Measurements from ENCODE around the gene PLCD3. TPM values are rescaled to one million over a fixed set of nuclear protein-coding genes. Genes with fewer than 3 reads are reported as not detected.

PLCD3 gene
- polyA plus RNA-seq, 1 of the 3 experiments (the other 2 are of a cell fraction) = 59.7 TPM

- Histone ChIP-seq H3K4me1 (ENCODE audit: control insufficient read depth in 1 of 2, insufficient read depth in 2 of 2, low read depth in 1 of 2, low read length in 1 of 2) (peaks cover 0 to 3% of the 10 kb centered on the region in 2 experiments; a peak in 2 of 4 replicates), H2AFZ (ENCODE audit: low read depth) (no peak overlapping the region), H3K27me3 (ENCODE audit: insufficient read depth) (no peaks in the 10 kb centered on the region), H3K4me3 (ENCODE audit: low read depth in 2 of 2, low read length in 1 of 2) (no peak overlapping the region), H3K36me3 (replicated peaks in 1 of 2; ENCODE audit: control insufficient read depth in 1 of 2, insufficient read depth in 2 of 2, low read length in 1 of 2) (peaks cover 11 to 36% of the 10 kb centered on the region in 2 experiments), H3K9ac (no peak overlapping the region), H3K79me2 (ENCODE audit: insufficient read depth) (peaks cover 100% of the 10 kb centered on the region), H3K4me2 (peak overlapping the region; percentile 42; the same call in 1 of the 2 replicates), H3K27ac (ENCODE audit: low read depth in 2 of 2, low read length in 1 of 2) (peak overlapping the region in 1 of 2 experiments; percentile 29; a peak in 1 of 4 replicates), H3F3A (replicated peaks; ENCODE audit: insufficient read depth) (peaks cover 7% of the 10 kb centered on the region), H4K20me1 (ENCODE audit: insufficient read depth) (peaks cover 33% of the 10 kb centered on the region; the same call in 1 of the 2 replicates), H3K9me2 (no peaks in the 10 kb centered on the region), H3K9me3 (no peaks in the 10 kb centered on the region)
- ChIA-PET CTCF (interaction anchor here (1.1 to 3.2 kb wide), 2 partner anchors 26 to 62 kb away, joined by 4 to 18 read pairs; partner anchors contain the start of gene ACBD4), POLR2A (interaction anchor here (0.7 kb wide), 1 partner anchor 104 kb away, joined by 3 read pairs; no protein-coding TSS in a partner anchor)
- TF ChIP-seq, protein P1, sequence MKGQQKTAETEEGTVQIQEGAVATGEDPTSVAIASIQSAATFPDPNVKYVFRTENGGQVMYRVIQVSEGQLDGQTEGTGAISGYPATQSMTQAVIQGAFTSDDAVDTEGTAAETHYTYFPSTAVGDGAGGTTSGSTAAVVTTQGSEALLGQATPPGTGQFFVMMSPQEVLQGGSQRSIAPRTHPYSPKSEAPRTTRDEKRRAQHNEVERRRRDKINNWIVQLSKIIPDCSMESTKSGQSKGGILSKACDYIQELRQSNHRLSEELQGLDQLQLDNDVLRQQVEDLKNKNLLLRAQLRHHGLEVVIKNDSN (IDR thresholded peaks at IDR 0.05; ENCODE audit: borderline replicate concordance, low read depth) = no peak
- TF ChIP-seq SMC3 (IDR thresholded peaks at IDR 0.05; ENCODE audit: low read depth, low read length) = no peak
- TF ChIP-seq RFX5 (IDR thresholded peaks at IDR 0.05; ENCODE audit: low read length) = no peak
- no peak for TF ChIP-seq FOXM1 (IDR thresholded peaks at IDR 0.05; ENCODE audit: low read depth)
- TF ChIP-seq TCF12 (IDR thresholded peaks at IDR 0.05) = no peak
- TF ChIP-seq NRF1 (IDR thresholded peaks at IDR 0.05; ENCODE audit: low read depth, low read length) = no peak
- TF ChIP-seq, protein P2, sequence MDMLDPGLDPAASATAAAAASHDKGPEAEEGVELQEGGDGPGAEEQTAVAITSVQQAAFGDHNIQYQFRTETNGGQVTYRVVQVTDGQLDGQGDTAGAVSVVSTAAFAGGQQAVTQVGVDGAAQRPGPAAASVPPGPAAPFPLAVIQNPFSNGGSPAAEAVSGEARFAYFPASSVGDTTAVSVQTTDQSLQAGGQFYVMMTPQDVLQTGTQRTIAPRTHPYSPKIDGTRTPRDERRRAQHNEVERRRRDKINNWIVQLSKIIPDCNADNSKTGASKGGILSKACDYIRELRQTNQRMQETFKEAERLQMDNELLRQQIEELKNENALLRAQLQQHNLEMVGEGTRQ (IDR thresholded peaks at IDR 0.05; ENCODE audit: borderline replicate concordance, low read depth, low read length) = no peak
- TF ChIP-seq, protein P3, sequence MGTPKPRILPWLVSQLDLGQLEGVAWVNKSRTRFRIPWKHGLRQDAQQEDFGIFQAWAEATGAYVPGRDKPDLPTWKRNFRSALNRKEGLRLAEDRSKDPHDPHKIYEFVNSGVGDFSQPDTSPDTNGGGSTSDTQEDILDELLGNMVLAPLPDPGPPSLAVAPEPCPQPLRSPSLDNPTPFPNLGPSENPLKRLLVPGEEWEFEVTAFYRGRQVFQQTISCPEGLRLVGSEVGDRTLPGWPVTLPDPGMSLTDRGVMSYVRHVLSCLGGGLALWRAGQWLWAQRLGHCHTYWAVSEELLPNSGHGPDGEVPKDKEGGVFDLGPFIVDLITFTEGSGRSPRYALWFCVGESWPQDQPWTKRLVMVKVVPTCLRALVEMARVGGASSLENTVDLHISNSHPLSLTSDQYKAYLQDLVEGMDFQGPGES (IDR thresholded peaks at IDR 0.05; ENCODE audit: low read depth, low read length) = no peak
- no peak for TF ChIP-seq RAD21 (IDR thresholded peaks at IDR 0.05; ENCODE audit: low read length)
- no peak for TF ChIP-seq EP300 (IDR thresholded peaks at IDR 0.05; ENCODE audit: borderline replicate concordance in 1 of 2, low read depth in 1 of 2, low read length in 1 of 2)
- TF ChIP-seq TEAD4 (IDR thresholded peaks at IDR 0.05; ENCODE audit: borderline replicate concordance, insufficient read depth) = no peak
- TF ChIP-seq MAX (IDR thresholded peaks at IDR 0.05; ENCODE audit: low read depth) = no peak
- TF ChIP-seq RXRA (IDR thresholded peaks at IDR 0.05; ENCODE audit: borderline replicate concordance, low read depth) = no peak
- TF ChIP-seq FOSL2 (IDR thresholded peaks at IDR 0.05; ENCODE audit: borderline replicate concordance, low read depth) = no peak
- TF ChIP-seq EZH2phosphoT487 (IDR thresholded peaks at IDR 0.05; ENCODE audit: borderline replicate concordance, low read depth) = no peak
- TF ChIP-seq GABPA (IDR thresholded peaks at IDR 0.05; ENCODE audit: low read depth) = no peak
- TF ChIP-seq, protein P4, sequence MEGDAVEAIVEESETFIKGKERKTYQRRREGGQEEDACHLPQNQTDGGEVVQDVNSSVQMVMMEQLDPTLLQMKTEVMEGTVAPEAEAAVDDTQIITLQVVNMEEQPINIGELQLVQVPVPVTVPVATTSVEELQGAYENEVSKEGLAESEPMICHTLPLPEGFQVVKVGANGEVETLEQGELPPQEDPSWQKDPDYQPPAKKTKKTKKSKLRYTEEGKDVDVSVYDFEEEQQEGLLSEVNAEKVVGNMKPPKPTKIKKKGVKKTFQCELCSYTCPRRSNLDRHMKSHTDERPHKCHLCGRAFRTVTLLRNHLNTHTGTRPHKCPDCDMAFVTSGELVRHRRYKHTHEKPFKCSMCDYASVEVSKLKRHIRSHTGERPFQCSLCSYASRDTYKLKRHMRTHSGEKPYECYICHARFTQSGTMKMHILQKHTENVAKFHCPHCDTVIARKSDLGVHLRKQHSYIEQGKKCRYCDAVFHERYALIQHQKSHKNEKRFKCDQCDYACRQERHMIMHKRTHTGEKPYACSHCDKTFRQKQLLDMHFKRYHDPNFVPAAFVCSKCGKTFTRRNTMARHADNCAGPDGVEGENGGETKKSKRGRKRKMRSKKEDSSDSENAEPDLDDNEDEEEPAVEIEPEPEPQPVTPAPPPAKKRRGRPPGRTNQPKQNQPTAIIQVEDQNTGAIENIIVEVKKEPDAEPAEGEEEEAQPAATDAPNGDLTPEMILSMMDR (IDR thresholded peaks at IDR 0.05) = no peak
- 94% methylated on average over 5 of the region's 5 CpGs for WGBS (ENCODE audit: low lambda C conversion rate)
- no peak for DNase-seq
Observed at GRCh38 chr17:45073414-45074070, 58.8 kb downstream of the PLCD3 start.
